Frontal cortex (tissue), 4 donors: Measurements from ENCODE around the gene TAL1. TPM values are rescaled to one million over a fixed set of nuclear protein-coding genes. Genes with fewer than 3 reads are reported as not detected.
A peak's percentile ranks its signal among the peaks of the same experiment; 100 is the strongest.
"Not testable (repeated sequence)": the region's sequence is repeated elsewhere in the genome, so short reads cannot be mapped to it uniquely, and the experiment has no call there.

ENCODE experiments used
- DNase-seq, 2 donors: peaks; one replicate each; pipeline ENCODE4 v3.0.0; 2012; ENCODE audit warnings: low spot score in 2 of 2
- FAIRE-seq: peaks from 2 replicates; lab custom pipeline; 2012; peaks lifted over from hg19 to GRCh38; lab: Jason Lieb, UNC
- total RNA-seq: library from RNA; depleted of rRNA; stranded (reverse); fragments of >200 nt; gene quantifications from one replicate; pipeline ENCODE4 v1.2.3, GENCODE V29; 2014
- donor health status: control.
- donor health status: control.
- donor health status: control.

The TAL1 gene
- total RNA-seq, 1 donor from 2014 or later: 1.2 TPM

DNA sequence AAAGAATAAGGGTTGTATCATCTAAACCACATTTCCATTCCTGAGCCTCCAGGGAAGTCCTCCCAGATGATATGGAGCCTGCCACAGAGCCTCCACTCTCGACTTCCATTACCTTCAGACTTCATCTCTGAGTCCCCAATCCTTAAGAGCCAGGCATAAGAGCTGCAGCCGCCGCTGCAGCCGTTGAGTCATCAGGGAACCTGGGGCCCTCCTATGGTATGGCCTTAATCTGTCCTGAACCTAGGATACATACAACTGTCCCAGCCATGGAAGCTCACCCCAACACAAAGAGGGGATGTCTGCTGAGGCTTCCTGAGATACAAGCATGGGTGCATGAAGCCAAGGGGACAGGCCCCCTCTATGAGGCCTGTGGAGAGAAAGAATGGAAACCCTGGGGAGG, 16.3 kb downstream of the TAL1 start:
- DNase-seq (no peak), FAIRE-seq (no peak)

- DNase-seq (no peak), FAIRE-seq (no peak)
Measured at GRCh38 chr1:47214549-47214948, 17.5 kb downstream of the TAL1 start.

DNA sequence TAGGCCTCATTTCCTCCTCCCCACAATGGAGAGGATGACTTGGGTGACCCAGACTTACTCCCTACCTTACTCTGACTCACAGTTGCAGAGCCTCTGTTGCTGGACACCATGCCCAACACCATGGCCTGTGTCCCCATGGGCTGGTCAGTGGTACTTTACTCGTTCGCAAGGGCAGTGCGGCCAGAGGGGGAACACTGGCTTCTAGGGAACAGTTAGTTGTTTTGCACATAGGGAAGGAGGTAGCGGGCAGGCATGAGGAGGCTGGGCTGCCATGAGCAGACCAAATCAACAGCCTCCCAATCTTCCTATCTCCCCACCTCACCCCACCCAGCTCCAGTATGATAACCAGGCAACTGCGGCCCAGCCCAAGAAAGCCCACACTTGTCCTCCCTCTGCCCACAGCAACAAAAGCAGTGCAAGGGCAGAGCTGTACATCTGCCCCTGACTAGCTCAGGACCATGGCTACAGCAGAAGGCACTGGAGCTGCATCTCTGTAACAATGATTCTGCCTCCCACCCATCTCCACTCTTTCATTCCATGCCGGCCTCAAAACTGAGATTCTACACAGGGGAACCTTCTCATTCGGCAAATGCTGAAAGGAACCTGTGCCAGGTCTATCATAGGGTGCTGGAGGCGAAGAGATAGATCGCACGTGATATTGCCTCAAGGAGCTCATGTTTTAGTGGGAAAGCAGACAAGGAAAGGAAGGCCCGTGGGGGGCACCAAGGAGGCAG, 18.6 kb downstream of the TAL1 start:
- DNase-seq: no peak
- FAIRE-seq: no peak

GRCh38 chr1:47212636-47213229, 19.3 kb downstream of the TAL1 start:
- FAIRE-seq: no peak
- DNase-seq: no peak

- FAIRE-seq: no peak
- no peak for DNase-seq
Measured at GRCh38 chr1:47211796-47212269, 20.2 kb downstream of the TAL1 start.

- DNase-seq (no peak), FAIRE-seq (no peak)
Measured at GRCh38 chr1:47210666-47211065, 21.4 kb downstream of the TAL1 start.

GRCh38 chr1:47209725-47210325, 22.2 kb downstream of the TAL1 start:
- FAIRE-seq: no peak
- no peak for DNase-seq

- no peak for DNase-seq
- no peak for FAIRE-seq
Measured at GRCh38 chr1:47209091-47209490, 22.9 kb downstream of the TAL1 start.

DNA sequence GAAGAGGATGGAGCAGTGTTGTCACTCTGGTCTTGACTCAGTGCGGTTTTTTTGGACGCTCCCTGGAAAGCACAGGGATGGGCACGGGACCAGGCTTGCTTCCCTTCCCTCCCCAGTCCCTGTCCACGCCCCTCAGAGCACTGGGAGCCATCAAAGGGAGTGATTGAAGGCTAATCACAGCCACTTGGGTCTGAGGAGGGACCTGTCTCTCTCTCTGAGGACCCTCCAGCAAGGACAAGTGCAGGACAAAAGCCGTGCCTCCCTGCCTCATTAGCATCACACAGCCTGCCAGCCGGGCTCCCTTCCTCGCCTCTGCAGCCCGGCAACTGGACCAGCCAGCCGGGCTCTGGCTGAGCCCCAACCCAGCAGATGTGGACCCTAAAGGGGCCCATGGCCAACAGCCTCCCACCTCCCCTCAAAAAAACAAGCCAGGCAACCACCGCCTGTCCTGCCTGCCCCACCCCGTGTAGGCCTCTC, 23.6 kb downstream of the TAL1 start:
- FAIRE-seq: no peak
- DNase-seq: no peak

GRCh38 chr1:47207803-47208373, 24.1 kb downstream of the TAL1 start:
- FAIRE-seq (no peak), DNase-seq (no peak)

DNA sequence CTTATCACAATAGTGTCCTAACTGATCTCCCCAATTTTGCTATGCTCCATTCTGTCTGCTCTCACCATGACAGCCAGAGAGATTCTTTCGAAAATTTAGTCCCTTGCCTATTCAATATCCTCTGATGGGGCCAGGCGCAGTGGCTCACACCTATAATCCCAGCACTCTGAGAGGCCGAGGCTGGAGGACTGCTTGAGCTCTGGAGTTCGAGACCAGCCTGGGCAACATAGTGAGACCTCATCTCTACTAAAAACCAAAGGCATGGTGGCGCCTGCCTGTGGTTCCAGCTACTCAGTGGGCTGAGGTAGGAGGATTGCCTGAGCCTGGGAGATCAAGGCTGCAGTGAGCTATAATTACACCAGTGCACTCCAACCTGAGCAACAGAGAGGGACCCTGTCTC, 26.1 kb downstream of the TAL1 start:
- no peak for DNase-seq
- FAIRE-seq: no peak

DNA sequence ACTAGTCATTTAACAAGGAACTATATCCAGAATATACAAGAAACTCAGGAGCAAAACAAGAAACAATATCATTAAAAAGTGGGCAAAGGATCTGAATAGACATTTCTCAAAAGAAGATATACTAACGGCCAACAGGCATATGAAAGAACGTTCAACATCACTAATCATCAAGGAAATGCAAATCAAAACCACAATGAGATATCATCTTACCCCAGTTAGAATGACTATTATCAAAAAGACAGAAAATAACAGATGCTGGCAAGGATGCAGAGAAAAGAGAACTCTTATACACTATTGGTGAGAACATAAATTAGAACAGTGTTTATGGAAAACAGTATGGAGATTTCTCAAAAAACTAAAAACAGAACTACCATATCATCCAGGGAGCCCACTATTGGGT, 28.5 kb downstream of the TAL1 start:
- FAIRE-seq, DNase-seq: not testable (repeated sequence)

DNA sequence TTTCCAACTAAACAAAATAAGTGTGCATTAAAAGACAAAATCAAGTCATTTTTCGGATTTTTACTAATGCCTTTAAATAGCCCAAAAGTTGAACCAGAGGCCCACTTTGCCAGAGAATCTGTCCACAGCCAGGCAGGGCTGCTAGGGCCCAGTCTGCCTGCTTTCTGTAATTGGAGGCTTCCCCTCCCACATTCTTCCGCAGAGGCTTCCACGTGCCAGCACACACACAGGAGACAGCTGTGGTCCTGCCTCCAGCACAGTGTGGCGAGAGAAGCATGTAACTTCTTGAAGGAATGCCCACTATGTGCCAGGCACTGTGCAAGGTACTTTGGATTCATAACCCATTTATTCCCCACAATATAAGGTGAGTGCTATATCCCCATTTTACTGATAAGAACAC, 30.8 kb downstream of the TAL1 start:
- FAIRE-seq (no peak), DNase-seq (no peak)

GRCh38 chr1:47198214-47198613, 33.8 kb downstream of the TAL1 start:
- DNase-seq: no peak
- FAIRE-seq: no peak

DNA sequence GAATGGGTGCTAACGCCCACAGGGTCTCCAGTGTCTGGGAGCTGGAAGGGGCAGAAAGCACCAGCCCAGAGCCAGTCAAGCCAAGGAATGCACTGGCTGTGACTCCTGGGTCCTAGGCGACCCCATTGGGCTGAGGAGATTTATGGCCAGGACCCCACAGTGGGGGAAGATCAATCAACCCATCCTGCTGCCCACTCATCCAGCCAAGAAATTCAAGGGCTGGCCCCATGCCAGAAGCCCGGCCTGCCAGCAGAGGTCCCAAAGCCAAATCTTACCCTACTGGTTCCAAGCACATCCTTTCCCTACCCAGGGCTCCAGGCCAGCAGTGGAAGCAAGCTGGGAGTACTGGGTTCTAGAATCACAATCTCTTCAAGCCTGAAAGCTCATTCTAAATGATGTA, 35.4 kb downstream of the TAL1 start:
- FAIRE-seq (no peak), DNase-seq (no peak)

- DNase-seq, FAIRE-seq: not testable (repeated sequence)
Measured at GRCh38 chr1:47195981-47196380, 36.0 kb downstream of the TAL1 start.

- DNase-seq (no peak), FAIRE-seq (no peak)
Measured at GRCh38 chr1:47194311-47194710, 37.7 kb downstream of the TAL1 start.

DNA sequence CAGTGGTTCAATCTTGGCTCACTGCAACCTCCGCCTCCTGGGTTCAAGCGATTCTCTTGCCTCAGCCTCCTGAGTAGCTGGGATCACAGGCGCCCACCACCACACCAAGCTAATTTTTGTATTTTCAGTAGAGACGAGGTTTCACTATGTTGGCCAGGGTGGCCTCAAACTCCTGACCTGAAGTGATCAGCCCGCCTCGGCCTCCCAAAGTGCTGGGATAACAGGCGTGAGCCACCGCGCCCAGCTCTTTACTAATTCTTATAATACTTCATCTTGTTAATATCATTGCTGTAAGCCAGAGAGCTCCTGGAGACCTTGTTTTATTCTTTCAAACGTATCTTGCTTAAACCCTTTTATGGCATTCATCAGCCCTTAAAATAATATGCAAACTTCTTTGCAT, 38.5 kb downstream of the TAL1 start:
- not testable (repeated sequence) for DNase-seq, FAIRE-seq

- DNase-seq (peak; percentile 31 to 74), FAIRE-seq (no peak)
Measured at GRCh38 chr1:47192458-47193384, 39.3 kb downstream of the TAL1 start.
